Sigmoid colon (tissue), 7 donors: ENCODE results near the gene RTN4RL2. TPM values are rescaled to one million over a fixed set of nuclear protein-coding genes. Genes with fewer than 3 reads are reported as not detected.
"Not testable (repeated sequence)": the region's sequence is repeated elsewhere in the genome, so short reads cannot be mapped to it uniquely, and the experiment has no call there.

Source experiments
- DNase-seq: peaks from one replicate; pipeline ENCODE4 v3.0.0-alpha.2; 2019
- H3K27ac ChIP-seq, 4 donors: fragments of 200-600 bp; sonication (generic); one replicate each; pipeline ENCODE4 v1.5.1; 2016 to 2019; ENCODE audit warnings: mild to moderate bottlenecking in 1 of 4
- H3K27me3 ChIP-seq, 3 donors: fragments of 200-600 bp; sonication (generic); one replicate each; pipeline ENCODE4 v1.5.1; 2019; ENCODE audit warnings: mild to moderate bottlenecking in 1 of 3
- H3K36me3 ChIP-seq, 4 donors: fragments of 200-600 bp; sonication (generic); one replicate each; pipeline ENCODE4 v1.5.1; 2016 to 2019
- H3K4me1 ChIP-seq, 4 donors: fragments of 200-600 bp; sonication (generic); one replicate each; pipeline ENCODE4 v1.5.1; 2017 to 2019
- H3K4me3 ChIP-seq, 4 donors: fragments of 200-600 bp; sonication (generic); one replicate each; pipeline ENCODE4 v1.5.1; 2017 to 2019; ENCODE audit warnings: mild to moderate bottlenecking in 2 of 4, moderate library complexity in 1 of 4
- H3K9me3 ChIP-seq, 4 donors: fragments of 200-600 bp in 3 of 4; sonication (generic) in 3 of 4; one replicate each; pipeline versions ENCODE4 v1.5.1 to v1.6.1; 2013 to 2019
- EP300 ChIP-seq, 4 donors: sonication (generic); formaldehyde crosslinking; IDR thresholded peaks; one replicate each; pipeline ENCODE4 v1.6.1; 2017; ENCODE audit warnings: antibody characterized with exemption in 4 of 4
- POLR2A ChIP-seq, 2 donors: fragments of 450-650 bp; IDR thresholded peaks; one replicate each; pipeline ENCODE4 v1.6.1; 2016; ENCODE audit warnings: antibody characterized with exemption in 2 of 2, mild to moderate bottlenecking in 2 of 2, moderate library complexity in 2 of 2
- POLR2AphosphoS5 ChIP-seq, 4 donors: sonication (generic); formaldehyde crosslinking; IDR thresholded peaks; one replicate each; pipeline ENCODE4 v1.6.1; 2017; ENCODE audit warnings: antibody characterized with exemption in 4 of 4
- WGBS, 2 donors: extraction: QIAGEN DNeasy Blood & Tissue Kit; methylation state at CpG; one replicate each; pipeline ENCODE4 v1.1.7; 2013; 5-methylcytosine and 5-hydroxymethylcytosine counted together
- intact Hi-C: fragments of 100-400 bp; cut with DNase I; formaldehyde crosslinking; loops from one replicate; pipeline ENCODE4 v1.15.1; 2023
- polyA plus RNA-seq, 3 donors: library from polyadenylated mRNA; stranded (reverse); fragments of 200-250 nt; gene quantifications; one replicate each; pipeline ENCODE4 v1.2.3, GENCODE V29; 2013
- total RNA-seq, 4 donors: library from RNA; depleted of rRNA; stranded (reverse); fragments of >200 nt; gene quantifications; one replicate each; pipeline ENCODE4 v1.1.0, GENCODE V29; 2016
- TF ChIP-seq, protein P1 (sequence below), 4 experiments: fragments of 450-650 bp in 3 of 4; fragments of 200-600 bp in 1 of 4; IDR thresholded peaks; one replicate each; pipeline ENCODE4 v1.5.1; 2016 to 2019; ENCODE audit warnings: antibody characterized with exemption in 4 of 4, mild to moderate bottlenecking in 3 of 4, moderate library complexity in 2 of 4
- donor health status: healthy with polysubstance abuse.
- donor health status: Bipolar disorder and iron deficiency.
- donor health status: healthy.

RTN4RL2 gene
- total and polyA plus RNA-seq, 7 donors, result 0.41 to 0.66 (median 0.61) TPM; not detected in 3

GRCh38 chr11:57438345-57439285, 21.7 kb upstream of the RTN4RL2 start:
- Histone ChIP-seq H3K27me3 (no peaks in the 10 kb centered on the region), H3K4me3 (no peak overlapping the region), H3K27ac (no peak overlapping the region), H3K9me3 (no peaks in the 10 kb centered on the region), H3K36me3 (no peaks in the 10 kb centered on the region), H3K4me1 (peaks cover 0 to 19% (median 13%) of the 10 kb centered on the region in 4 donors)
- no peak for DNase-seq
- 64 to 84% methylated on average over 12 of the region's 12 CpGs for WGBS, 2 donors
- intact Hi-C loops, result no loop called here
- TF ChIP-seq EP300 (IDR thresholded peaks at IDR 0.05), result no peak
- TF ChIP-seq POLR2AphosphoS5 (IDR thresholded peaks at IDR 0.05), result no peak
- TF ChIP-seq, protein P1, sequence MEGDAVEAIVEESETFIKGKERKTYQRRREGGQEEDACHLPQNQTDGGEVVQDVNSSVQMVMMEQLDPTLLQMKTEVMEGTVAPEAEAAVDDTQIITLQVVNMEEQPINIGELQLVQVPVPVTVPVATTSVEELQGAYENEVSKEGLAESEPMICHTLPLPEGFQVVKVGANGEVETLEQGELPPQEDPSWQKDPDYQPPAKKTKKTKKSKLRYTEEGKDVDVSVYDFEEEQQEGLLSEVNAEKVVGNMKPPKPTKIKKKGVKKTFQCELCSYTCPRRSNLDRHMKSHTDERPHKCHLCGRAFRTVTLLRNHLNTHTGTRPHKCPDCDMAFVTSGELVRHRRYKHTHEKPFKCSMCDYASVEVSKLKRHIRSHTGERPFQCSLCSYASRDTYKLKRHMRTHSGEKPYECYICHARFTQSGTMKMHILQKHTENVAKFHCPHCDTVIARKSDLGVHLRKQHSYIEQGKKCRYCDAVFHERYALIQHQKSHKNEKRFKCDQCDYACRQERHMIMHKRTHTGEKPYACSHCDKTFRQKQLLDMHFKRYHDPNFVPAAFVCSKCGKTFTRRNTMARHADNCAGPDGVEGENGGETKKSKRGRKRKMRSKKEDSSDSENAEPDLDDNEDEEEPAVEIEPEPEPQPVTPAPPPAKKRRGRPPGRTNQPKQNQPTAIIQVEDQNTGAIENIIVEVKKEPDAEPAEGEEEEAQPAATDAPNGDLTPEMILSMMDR (IDR thresholded peaks at IDR 0.05), result no peak
- no peak for TF ChIP-seq POLR2A (IDR thresholded peaks at IDR 0.05)

DNA sequence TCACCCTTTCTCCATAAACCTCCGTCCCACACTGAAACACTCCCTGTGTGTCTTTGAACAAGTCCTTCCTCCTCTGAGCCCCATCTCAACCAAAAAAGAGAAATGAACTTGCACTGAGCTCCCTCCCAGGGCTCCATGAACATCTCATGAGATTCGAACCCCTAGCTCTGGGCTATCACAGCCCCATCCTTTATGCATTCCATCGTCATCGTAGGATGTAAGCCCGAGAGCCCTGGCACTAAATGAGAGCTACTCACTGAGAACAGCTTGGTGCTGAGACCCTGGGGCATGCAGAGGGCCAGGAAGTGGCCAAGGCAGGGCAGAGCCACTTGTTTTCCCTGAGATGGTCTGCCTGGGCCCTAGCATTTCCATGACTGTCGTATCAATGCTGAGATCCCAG, 20.5 kb upstream of the RTN4RL2 start:
- no peak overlapping the region for H3K27ac ChIP-seq
- intact Hi-C loops, result no loop called here
- no peaks in the 10 kb centered on the region for H3K9me3 ChIP-seq
- no peak for TF ChIP-seq POLR2A (IDR thresholded peaks at IDR 0.05)
- TF ChIP-seq, protein P1 (IDR thresholded peaks at IDR 0.05), result no peak
- DNase-seq, result no peak
- H3K4me1 ChIP-seq, result peaks cover 0 to 8% (median 6%) of the 10 kb centered on the region in 4 donors
- H3K36me3 ChIP-seq, result no peaks in the 10 kb centered on the region
- no peak overlapping the region for H3K4me3 ChIP-seq
- no peaks in the 10 kb centered on the region for H3K27me3 ChIP-seq
- WGBS, 2 donors, result 80 to 94% methylated on average over 6 of the region's 6 CpGs

GRCh38 chr11:57440744-57441414, 19.4 kb upstream of the RTN4RL2 start:
- intact Hi-C loops, result no loop called here
- H3K36me3 ChIP-seq, result no peaks in the 10 kb centered on the region
- no peaks in the 10 kb centered on the region for H3K4me1 ChIP-seq
- peaks cover 0 to 5% (median 0%) of the 10 kb centered on the region in 3 donors for H3K27me3 ChIP-seq
- WGBS, 2 donors, result 76 to 87% methylated on average over 4 of the region's 4 CpGs
- no peak overlapping the region for H3K4me3 ChIP-seq
- TF ChIP-seq, protein P1 (IDR thresholded peaks at IDR 0.05), result no peak
- TF ChIP-seq POLR2A (IDR thresholded peaks at IDR 0.05) (no peak), EP300 (IDR thresholded peaks at IDR 0.05) (no peak), POLR2AphosphoS5 (IDR thresholded peaks at IDR 0.05) (no peak)
- no peaks in the 10 kb centered on the region for H3K9me3 ChIP-seq
- no peak overlapping the region for H3K27ac ChIP-seq
- no peak for DNase-seq

DNA sequence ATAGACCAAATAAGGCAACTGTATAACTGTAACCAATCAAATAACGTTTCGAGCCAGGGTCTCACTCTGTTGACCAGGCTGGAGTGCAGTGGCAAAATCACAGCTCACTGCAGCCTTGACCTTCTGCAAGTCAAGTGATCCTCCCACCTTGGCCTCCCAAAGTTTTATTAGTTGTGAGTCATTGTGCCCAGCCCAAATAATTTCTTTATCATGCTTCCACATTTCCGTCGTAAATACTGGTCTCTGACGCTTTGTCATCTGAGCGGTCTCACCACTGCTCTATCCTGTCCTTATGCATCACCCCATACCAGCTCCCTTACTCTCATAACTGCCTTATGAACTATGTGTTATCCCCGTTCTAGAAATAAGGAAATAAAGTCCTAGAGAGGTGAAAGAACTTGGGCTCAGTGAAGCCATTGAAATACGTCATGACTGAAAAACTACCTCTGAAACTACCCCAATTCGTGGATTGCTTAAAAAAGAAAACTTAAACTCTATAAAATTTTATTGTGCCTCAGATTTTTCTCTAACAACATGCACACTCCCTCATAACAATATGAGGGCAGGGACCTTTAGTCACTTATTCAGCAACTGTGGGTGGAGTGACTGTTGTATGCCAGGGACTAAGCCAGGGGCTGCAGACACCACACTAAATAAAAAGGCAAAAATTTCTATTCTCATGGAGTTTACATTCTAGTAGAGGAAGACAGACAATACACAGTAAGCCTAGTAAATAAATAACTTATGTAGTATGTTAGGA, 15.8 kb upstream of the RTN4RL2 start:
- intact Hi-C loops, result no loop called here
- 16 to 65% methylated on average over 9 of the region's 9 CpGs for WGBS, 2 donors
- Histone ChIP-seq H3K9me3 (no peaks in the 10 kb centered on the region), H3K36me3 (no peaks in the 10 kb centered on the region), H3K4me1 (no peaks in the 10 kb centered on the region), H3K27me3 (peaks cover 0 to 13% (median 0%) of the 10 kb centered on the region in 3 donors), H3K27ac (no peak overlapping the region), H3K4me3 (no peak overlapping the region)
- TF ChIP-seq POLR2AphosphoS5 (IDR thresholded peaks at IDR 0.05) (no peak), POLR2A (IDR thresholded peaks at IDR 0.05) (no peak), EP300 (IDR thresholded peaks at IDR 0.05) (no peak)
- DNase-seq, result no peak

GRCh38 chr11:57445122-57445394, 15.3 kb upstream of the RTN4RL2 start:
- H3K4me3 ChIP-seq, H3K4me1 ChIP-seq, DNase-seq, intact Hi-C loops, H3K36me3 ChIP-seq, H3K27ac ChIP-seq, H3K9me3 ChIP-seq: not testable (repeated sequence)
- H3K27me3 ChIP-seq, result peaks cover 0 to 13% (median 0%) of the 10 kb centered on the region in 3 donors
- 37 to 65% methylated on average over 9 of the region's 9 CpGs for WGBS, 2 donors
